Suprapubic skin (tissue), 4 donors: ENCODE data around the gene NAA11. TPM values are rescaled to one million over a fixed set of nuclear protein-coding genes. Genes with fewer than 3 reads are reported as not detected.

Source experiments
- DNase-seq, 2 donors: peaks; one replicate each; pipeline ENCODE4 v3.0.0-alpha.2; 2019; ENCODE audit warnings: low spot score in 2 of 2
- H3K27ac ChIP-seq: fragments of 200-600 bp; sonication (generic); one replicate; pipeline ENCODE4 v1.5.1; 2019
- H3K27me3 ChIP-seq: fragments of 200-600 bp; sonication (generic); one replicate; pipeline ENCODE4 v1.5.1; 2019
- H3K36me3 ChIP-seq: fragments of 200-600 bp; sonication (generic); one replicate; pipeline ENCODE4 v1.5.1; 2019
- H3K4me1 ChIP-seq: fragments of 200-600 bp; sonication (generic); one replicate; pipeline ENCODE4 v1.5.1; 2019
- H3K4me3 ChIP-seq: fragments of 200-600 bp; sonication (generic); one replicate; pipeline ENCODE4 v1.5.1; 2019; ENCODE audit warnings: mild to moderate bottlenecking
- H3K9me3 ChIP-seq: fragments of 200-600 bp; sonication (generic); one replicate; pipeline ENCODE4 v1.5.1; 2019
- CTCF ChIP-seq, 2 donors: fragments of 200-600 bp in 1 of 2; fragments of 450-650 bp in 1 of 2; sonication (generic) in 1 of 2; IDR thresholded peaks; one replicate each; pipeline ENCODE4 v1.5.1; 2016 to 2019; ENCODE audit warnings: antibody characterized with exemption in 2 of 2, mild to moderate bottlenecking in 1 of 2, moderate library complexity in 1 of 2
- EP300 ChIP-seq: sonication (generic); formaldehyde crosslinking; IDR thresholded peaks from one replicate; pipeline ENCODE4 v1.6.1; 2017; ENCODE audit warnings: antibody characterized with exemption
- POLR2A ChIP-seq, 2 donors: fragments of 450-650 bp; IDR thresholded peaks; one replicate each; pipeline ENCODE4 v1.6.1; 2017; ENCODE audit warnings: antibody characterized with exemption in 2 of 2, mild to moderate bottlenecking in 2 of 2, moderate library complexity in 2 of 2
- POLR2AphosphoS5 ChIP-seq, 3 donors: sonication (generic); formaldehyde crosslinking; IDR thresholded peaks; one replicate each; pipeline ENCODE4 v1.6.1; 2017; ENCODE audit warnings: antibody characterized with exemption in 3 of 3
- WGBS: methylation state at CpG from one replicate; pipeline ENCODE4 v1.1.5; 2018; 5-methylcytosine and 5-hydroxymethylcytosine counted together
- total RNA-seq, 4 donors: library from RNA; depleted of rRNA; stranded (reverse); fragments of >200 nt; gene quantifications; one replicate each; pipeline ENCODE4 v1.1.0, GENCODE V29; 2016

Gene NAA11
- total RNA-seq, 4 donors from 2014 or later, result not detected

- WGBS, result 85% methylated on average over 3 of the region's 3 CpGs
Measured at GRCh38 chr4:79341893-79342653, 16.2 kb upstream of the NAA11 start.

GRCh38 chr4:79340568-79340967 lies 14.7 kb upstream of the NAA11 start:
- Histone ChIP-seq H3K36me3 (no peaks in the 10 kb centered on the region), H3K4me1 (no peaks in the 10 kb centered on the region), H3K9me3 (peaks cover 13% of the 10 kb centered on the region), H3K27me3 (no peaks in the 10 kb centered on the region), H3K4me3 (no peak overlapping the region), H3K27ac (no peak overlapping the region)
- DNase-seq, result no peak
- no peak for TF ChIP-seq POLR2A (IDR thresholded peaks at IDR 0.05)
- no peak for TF ChIP-seq EP300
- TF ChIP-seq POLR2AphosphoS5 (IDR thresholded peaks at IDR 0.05), result no peak
- no peak for TF ChIP-seq CTCF (IDR thresholded peaks at IDR 0.05)
- 100% methylated on average over 2 of the region's 2 CpGs for WGBS

More at GRCh38 chr4:79341893-79342653, 16.2 kb upstream of the NAA11 start:
- Histone ChIP-seq H3K4me1 (no peaks in the 10 kb centered on the region), H3K36me3 (no peaks in the 10 kb centered on the region), H3K27me3 (no peaks in the 10 kb centered on the region), H3K4me3 (no peak overlapping the region), H3K9me3 (peaks cover 13% of the 10 kb centered on the region), H3K27ac (no peak overlapping the region)
- no peak for DNase-seq
- no peak for TF ChIP-seq POLR2A (IDR thresholded peaks at IDR 0.05)
- no peak for TF ChIP-seq EP300
- TF ChIP-seq CTCF (IDR thresholded peaks at IDR 0.05), result no peak

- Histone ChIP-seq H3K36me3 (no peaks in the 10 kb centered on the region), H3K27me3 (no peaks in the 10 kb centered on the region), H3K4me3 (no peak overlapping the region), H3K27ac (no peak overlapping the region), H3K9me3 (peaks cover 6% of the 10 kb centered on the region), H3K4me1 (no peaks in the 10 kb centered on the region)
- TF ChIP-seq EP300 (no peak), POLR2AphosphoS5 (IDR thresholded peaks at IDR 0.05) (no peak), CTCF (IDR thresholded peaks at IDR 0.05) (no peak), POLR2A (IDR thresholded peaks at IDR 0.05) (no peak)
- no peak for DNase-seq
Measured at GRCh38 chr4:79338148-79338547, 12.3 kb upstream of the NAA11 start.

GRCh38 chr4:79334783-79335182 lies 8.9 kb upstream of the NAA11 start:
- Histone ChIP-seq H3K9me3 (no peaks in the 10 kb centered on the region), H3K27ac (no peak overlapping the region)
- 73% methylated on average over 1 of the region's 1 CpG for WGBS

GRCh38 chr4:79334341-79334740 lies 8.5 kb upstream of the NAA11 start:
- 88% methylated on average over 4 of the region's 4 CpGs for WGBS
- no peaks in the 10 kb centered on the region for H3K27me3 ChIP-seq

More at GRCh38 chr4:79334783-79335182, 8.9 kb upstream of the NAA11 start:
- TF ChIP-seq CTCF (IDR thresholded peaks at IDR 0.05) (no peak), POLR2A (IDR thresholded peaks at IDR 0.05) (no peak), EP300 (no peak), POLR2AphosphoS5 (IDR thresholded peaks at IDR 0.05) (no peak)
- Histone ChIP-seq H3K4me1 (no peaks in the 10 kb centered on the region), H3K4me3 (no peak overlapping the region), H3K36me3 (no peaks in the 10 kb centered on the region), H3K27me3 (no peaks in the 10 kb centered on the region)
- DNase-seq, result no peak

More at GRCh38 chr4:79334341-79334740, 8.5 kb upstream of the NAA11 start:
- DNase-seq, result no peak
- Histone ChIP-seq H3K27ac (no peak overlapping the region), H3K36me3 (no peaks in the 10 kb centered on the region), H3K9me3 (no peaks in the 10 kb centered on the region), H3K4me1 (no peaks in the 10 kb centered on the region), H3K4me3 (no peak overlapping the region)
- TF ChIP-seq POLR2A (IDR thresholded peaks at IDR 0.05) (no peak), EP300 (no peak), CTCF (IDR thresholded peaks at IDR 0.05) (no peak), POLR2AphosphoS5 (IDR thresholded peaks at IDR 0.05) (no peak)
